K562 (cell line): ENCODE data around the gene TACR2. TPM values are rescaled to one million over a fixed set of nuclear protein-coding genes. Genes with fewer than 3 reads are reported as not detected.
A peak's percentile ranks its signal among the peaks of the same experiment; 100 is the strongest.

Experiments
- ATAC-seq: fragments of 200-7000 bp; cut with Tn5 transposase; 3 replicates; pipeline ENCODE4 v1.9.1; 2020; ENCODE audit warnings: moderate library complexity
- BruUV-seq: library from RNA; stranded (reverse); fragments of 400-500 nt; replicated peaks from 2 replicates; lab custom pipeline; 2021; lab: Mats Ljungman, UMichigan
- CTCF ChIA-PET: fragments of 300-600 bp; formaldehyde crosslinking; extraction: SDS; loops from one replicate; lab custom pipeline; 2021; ENCODE audit warnings: low intra/inter-chr PET ratio; lab: Yijun Ruan, JAX
- POLR2A ChIA-PET: fragments of 300-600, 350-650 bp; sonication (Branson Sonifier 250); formaldehyde crosslinking; extraction: SDS; loops from one replicate; lab custom pipeline; 2021; ENCODE audit warnings: antibody characterized with exemption, inconsistent platforms; lab: Yijun Ruan, JAX
- DNase-seq, 4 experiments: peaks; one replicate each; pipeline versions ENCODE4 v3.0.0 to v3.0.0-alpha.2; 2011 to 2018; ENCODE audit warnings: low spot score in 3 of 4, mixed read lengths in 3 of 4; ENCODE audit errors: extremely low read depth in 1 of 4
- FAIRE-seq: peaks from 2 replicates; lab custom pipeline; 2011; peaks lifted over from hg19 to GRCh38; lab: Jason Lieb, UNC
- H2AFZ ChIP-seq: 2 replicates; pipeline ENCODE4 v1.6.0; 2011; ENCODE audit warnings: low read depth, low read length, control low read depth, inconsistent platforms
- H3K27ac ChIP-seq: fragments of 200-600 bp; 3 replicates; pipeline ENCODE4 v1.8.0; 2011; ENCODE audit warnings: low read depth, mild to moderate bottlenecking, control low read depth, inconsistent platforms, low read length, moderate library complexity, mixed read lengths; ENCODE audit errors: extremely low read depth
- H3K27me3 ChIP-seq, 2 experiments: fragments of 300-600 bp in 1 of 2; 2 replicates in 1 of 2; 3 replicates in 1 of 2; pipeline versions ENCODE4 v1.6.0 to v1.8.0; 2011; ENCODE audit warnings: inconsistent platforms in 2 of 2, low read length in 2 of 2, mild to moderate bottlenecking in 1 of 2, mixed read lengths in 1 of 2, moderate library complexity in 1 of 2; ENCODE audit not compliant: control insufficient read depth in 2 of 2, insufficient read depth in 2 of 2
- H3K36me3 ChIP-seq: fragments of 300-600 bp; 3 replicates; pipeline ENCODE4 v1.8.0; 2011; ENCODE audit warnings: mild to moderate bottlenecking, low read length, inconsistent platforms; ENCODE audit not compliant: control insufficient read depth, insufficient read depth
- H3K4me1 ChIP-seq, 2 experiments: fragments of 200-600 bp in 1 of 2; replicated peaks in 1 of 2; 2 replicates in 1 of 2; 3 replicates in 1 of 2; pipeline versions ENCODE4 v1.5.1 to v1.8.0; 2011; ENCODE audit warnings: inconsistent platforms in 2 of 2, low read length in 2 of 2, mild to moderate bottlenecking in 1 of 2, mixed read lengths in 1 of 2, moderate library complexity in 1 of 2; ENCODE audit not compliant: control insufficient read depth in 2 of 2, insufficient read depth in 2 of 2
- H3K4me2 ChIP-seq: 2 replicates; pipeline ENCODE4 v1.6.1; 2011; ENCODE audit warnings: low read length, control low read depth, inconsistent platforms, mixed read lengths; ENCODE audit not compliant: insufficient read depth
- H3K4me3 ChIP-seq: fragments of 200-600 bp; sonication (generic), shearing (Covaris generic); 2 replicates; pipeline ENCODE4 v1.5.1; 2016; ENCODE audit warnings: control low read depth, inconsistent platforms
- H3K79me2 ChIP-seq: fragments of 200-600 bp; 3 replicates; pipeline ENCODE4 v1.8.0; 2011; ENCODE audit warnings: low read length, inconsistent platforms; ENCODE audit not compliant: control insufficient read depth, insufficient read depth
- H3K9ac ChIP-seq, 2 experiments: 2 replicates each; pipeline versions ENCODE4 v1.6.0 to v1.6.1; 2011; ENCODE audit warnings: low read depth in 2 of 2, low read length in 2 of 2, control low read depth in 1 of 2, inconsistent platforms in 1 of 2, mild to moderate bottlenecking in 1 of 2, mixed read lengths in 1 of 2; ENCODE audit not compliant: insufficient read depth in 1 of 2
- H3K9me1 ChIP-seq: one replicate; pipeline ENCODE4 v1.6.0; 2011; ENCODE audit warnings: inconsistent platforms, mild to moderate bottlenecking, low read length, moderate library complexity; ENCODE audit not compliant: control insufficient read depth, insufficient read depth
- H3K9me3 ChIP-seq: replicated peaks from 2 replicates; pipeline ENCODE4 v1.5.1; 2011; ENCODE audit warnings: low read depth, low read length, inconsistent platforms; ENCODE audit not compliant: control insufficient read depth, insufficient read depth
- H4K20me1 ChIP-seq: replicated peaks from 2 replicates; pipeline ENCODE4 v1.6.1; 2011; ENCODE audit warnings: low read length, inconsistent platforms, mixed read lengths; ENCODE audit not compliant: control insufficient read depth, insufficient read depth
- ARID3A ChIP-seq: IDR thresholded peaks from 2 replicates; pipeline ENCODE4 v1.6.1; 2012; ENCODE audit warnings: low read depth, low read length, improper control_type of control experiment, borderline replicate concordance
- HLTF ChIP-seq: fragments of 450-650 bp; IDR thresholded peaks from 2 replicates; pipeline ENCODE4 v1.6.1; 2016
- LARP7 ChIP-seq: fragments of 450-650 bp; IDR thresholded peaks from 2 replicates; pipeline ENCODE4 v1.6.1; 2016
- MTF1 ChIP-seq: fragments of 250-450 bp; sonication (Bioruptor Pico); IDR thresholded peaks from 2 replicates; pipeline ENCODE4 v1.9.0; 2021; ENCODE audit warnings: moderate library complexity, mild to moderate bottlenecking, inconsistent platforms, borderline replicate concordance
- NR3C1 ChIP-seq: sonication (generic); formaldehyde crosslinking; IDR thresholded peaks from 2 replicates; pipeline ENCODE4 v1.8.1; 2022; ENCODE audit warnings: missing genetic modification reagents
- ZBTB26 ChIP-seq: fragments of 450-650 bp; formaldehyde crosslinking; IDR thresholded peaks from 2 replicates; pipeline ENCODE4 v1.4.0; 2022; ENCODE audit warnings: missing genetic modification characterization
- ZNF121 ChIP-seq: sonication (generic); formaldehyde crosslinking; conservative IDR thresholded peaks from 2 replicates; pipeline ENCODE4 v1.8.0; 2022; ENCODE audit warnings: missing genetic modification reagents
- ZNF274 ChIP-seq: IDR thresholded peaks from 2 replicates; pipeline ENCODE4 v1.6.1; 2011; ENCODE audit warnings: low read depth, mild to moderate bottlenecking, low read length, moderate library complexity, borderline replicate concordance
- ZNF507 ChIP-seq: conservative IDR thresholded peaks from 2 replicates; pipeline ENCODE4 v1.6.1; 2017; ENCODE audit warnings: missing genetic modification characterization, missing compliant biosample characterization
- ZNF707 ChIP-seq: fragments of 250-450 bp; sonication (Bioruptor Pico); conservative IDR thresholded peaks from 2 replicates; pipeline ENCODE4 v1.8.0; 2022; ENCODE audit warnings: inconsistent platforms, mild to moderate bottlenecking, moderate library complexity
- WGBS: fragments of 100-300 bp; shearing (Covaris generic); methylation state at CpG from one replicate; pipeline ENCODE4 v1.1.6; 2016; ENCODE audit warnings: low coverage, mixed read lengths; ENCODE audit not compliant: insufficient coverage; ENCODE audit errors: missing lambda C conversion rate; 5-methylcytosine and 5-hydroxymethylcytosine counted together
- in situ Hi-C: fragments of 300-500 bp; cut with MboI; formaldehyde crosslinking; loops from 4 replicates; pipeline ENCODE4 v1.15.0; 2018; ENCODE audit warnings: inconsistent platforms, mixed read lengths
- intact Hi-C: fragments of 100-400 bp; cut with micrococcal nuclease; formaldehyde crosslinking; loops from 2 replicates; pipeline ENCODE4 v1.14.2; 2022
- polyA plus RNA-seq, 8 experiments: library from polyadenylated mRNA; depleted of rRNA in 4 of 8; stranded (reverse) in 5 of 8; unstranded in 3 of 8; fragments of >200 nt; fragmentation: Nextera tagmentation in 2 of 8; fragmentation: Illumina TruSeq in 1 of 8; extraction: Ambion mirVana in 2 of 8; extraction: Trizol in 1 of 8; gene quantifications; 2 replicates each; pipeline versions ENCODE4 v1.2.1 to v1.2.3, GENCODE V29; 2011 to 2014; ENCODE audit warnings: inconsistent platforms in 1 of 8, missing spikeins in 1 of 8
- total RNA-seq, 7 experiments: library from RNA; depleted of rRNA in 6 of 7; stranded (reverse); fragments of >200 nt in 6 of 7; fragmentation: Illumina TruSeq in 2 of 7; extraction: Trizol in 2 of 7; gene quantifications; 2 replicates each; pipeline versions ENCODE4 v1.2.1 to v1.2.3, GENCODE V29; 2011 to 2021; ENCODE audit warnings: low replicate concordance in 1 of 7
- TF ChIP-seq, protein P1 (sequence below): fragments of 250-450 bp; sonication (Bioruptor Pico); IDR thresholded peaks from 2 replicates; pipeline ENCODE4 v1.5.0; 2021

The TACR2 gene
- total and polyA plus RNA-seq, 9 of the 15 experiments (the other 6 are each of a cell fraction or from before 2014, with no cell fraction given), result not detected

DNA sequence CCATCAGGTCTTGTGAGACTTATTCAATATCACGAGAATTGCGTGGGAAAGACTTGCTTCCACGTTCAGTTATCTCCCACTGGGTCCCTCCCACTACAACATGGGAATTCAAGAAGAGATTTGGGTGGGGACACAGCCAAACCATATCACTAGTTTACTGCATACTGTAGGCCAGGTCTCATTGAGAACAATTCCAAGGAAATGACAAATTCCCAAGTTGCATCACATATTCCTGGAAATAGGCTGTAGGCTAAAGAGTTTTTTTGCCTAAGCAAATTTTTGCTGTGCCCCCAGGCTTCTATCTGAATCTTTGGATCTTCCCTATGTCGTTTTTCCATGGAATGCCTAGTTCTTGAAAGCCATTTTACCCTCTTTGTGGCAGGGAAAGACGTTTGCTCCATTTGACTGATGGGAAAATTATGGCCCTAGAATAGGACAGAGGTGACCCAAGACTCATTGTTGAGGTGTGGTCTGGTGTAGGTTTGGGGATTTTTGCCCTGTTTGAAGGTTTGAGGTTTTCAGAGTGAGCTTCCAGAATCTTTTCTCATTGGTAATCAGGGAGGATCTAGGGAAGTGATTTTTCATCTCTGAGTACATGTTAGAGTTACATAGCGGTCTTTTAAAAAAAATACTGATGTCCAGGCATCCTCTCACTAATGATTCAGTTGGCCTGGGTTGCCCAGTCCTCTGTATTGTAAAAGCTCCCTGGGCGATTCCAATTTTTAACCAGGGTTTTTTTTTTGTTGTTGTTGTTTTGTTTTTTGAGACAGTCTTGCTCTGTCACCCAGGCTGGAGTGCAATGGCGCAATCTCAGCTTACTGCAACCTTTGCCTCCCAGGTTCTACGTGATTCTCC is 44.4 kb downstream of the TACR2 start:
- Histone ChIP-seq H3K79me2 (peaks cover 28% of the 10 kb centered on the region), H3K9me3 (no peaks in the 10 kb centered on the region), H2AFZ (no peak overlapping the region), H3K27ac (no peak overlapping the region), H3K4me3 (no peak overlapping the region), H3K9ac (no peak overlapping the region), H3K27me3 (no peaks in the 10 kb centered on the region), H3K36me3 (peaks cover 97% of the 10 kb centered on the region), H4K20me1 (peaks cover 12% of the 10 kb centered on the region), H3K4me2 (no peak overlapping the region), H3K9me1 (no peaks in the 10 kb centered on the region), H3K4me1 (peaks cover 0 to 4% of the 10 kb centered on the region in 2 experiments; a peak in 1 of 5 replicates)
- 63% methylated on average over 9 of the region's 9 CpGs for WGBS
- TSS peak; percentile 16 for BruUV-seq
- ChIA-PET POLR2A (interaction anchor here (0.6 to 1.5 kb wide), 4 partner anchors 8 to 133 kb away, joined by 3 to 5 read pairs (median 4); no protein-coding TSS in a partner anchor), CTCF (no interaction called here)
- no peak for FAIRE-seq
- intact Hi-C loops (no loop called here), in situ Hi-C loops (no loop called here)
- no peak for TF ChIP-seq MTF1 (CRISPR knock-in tag)
- no peak for TF ChIP-seq ZNF507 (tag)
- no peak for TF ChIP-seq ZNF274
- no peak for TF ChIP-seq NR3C1 (CRISPR knock-in tag)
- TF ChIP-seq LARP7, result no peak
- no peak for TF ChIP-seq ARID3A
- TF ChIP-seq HLTF, result no peak
- no peak for TF ChIP-seq ZNF121
- TF ChIP-seq, protein P1, sequence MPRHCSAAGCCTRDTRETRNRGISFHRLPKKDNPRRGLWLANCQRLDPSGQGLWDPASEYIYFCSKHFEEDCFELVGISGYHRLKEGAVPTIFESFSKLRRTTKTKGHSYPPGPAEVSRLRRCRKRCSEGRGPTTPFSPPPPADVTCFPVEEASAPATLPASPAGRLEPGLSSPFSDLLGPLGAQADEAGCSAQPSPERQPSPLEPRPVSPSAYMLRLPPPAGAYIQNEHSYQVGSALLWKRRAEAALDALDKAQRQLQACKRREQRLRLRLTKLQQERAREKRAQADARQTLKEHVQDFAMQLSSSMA (CRISPR knock-in tag), result no peak
- no peak for TF ChIP-seq ZBTB26
- TF ChIP-seq ZNF707 (CRISPR knock-in tag), result no peak
- DNase-seq, result no peak
- no peak for ATAC-seq
